Measurements from ENCODE around the gene SCRT2.

SCRT2 gene

DNA sequence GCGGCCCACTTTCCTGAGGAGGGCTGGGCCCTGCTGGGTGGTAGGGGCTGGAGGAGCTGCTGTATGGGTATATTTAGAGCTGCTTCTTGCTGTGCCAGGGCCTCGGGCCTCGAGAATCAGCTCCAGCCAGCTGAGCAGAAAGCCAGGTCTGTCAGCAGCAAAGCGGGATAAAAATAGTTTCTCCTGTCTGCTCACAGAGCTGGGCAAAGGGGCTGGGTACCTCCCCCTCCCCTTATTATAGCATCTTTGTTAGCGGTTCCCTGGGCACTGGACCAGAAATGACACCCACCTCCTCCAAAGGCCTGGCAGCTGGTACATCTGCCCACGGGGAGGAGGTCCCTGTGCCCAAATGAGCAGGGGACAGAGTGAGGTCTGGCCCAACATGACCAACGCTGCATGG lies 6.0 kb downstream of the SCRT2 start:
- DNase-seq: no peak

DNA sequence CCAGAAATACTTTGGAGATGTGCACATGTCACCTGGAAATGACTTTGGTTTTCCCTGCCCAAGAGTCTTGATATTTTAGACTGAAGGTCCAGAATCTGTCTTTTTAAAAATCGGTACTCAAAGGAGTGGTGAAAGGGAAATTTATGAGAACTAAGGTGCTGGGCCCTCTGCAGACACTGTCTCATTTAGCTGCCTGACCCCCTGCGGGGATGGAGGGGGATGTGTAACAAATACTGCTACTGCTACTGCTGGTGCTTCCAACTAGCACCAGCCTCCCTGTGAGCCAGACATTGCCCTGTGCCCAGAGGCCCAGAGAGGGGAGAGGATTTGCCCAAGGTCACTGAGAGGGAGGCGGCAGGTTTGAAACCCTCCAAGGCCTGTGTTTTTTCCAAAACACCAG lies 7.0 kb downstream of the SCRT2 start:
- no peak for DNase-seq

DNA sequence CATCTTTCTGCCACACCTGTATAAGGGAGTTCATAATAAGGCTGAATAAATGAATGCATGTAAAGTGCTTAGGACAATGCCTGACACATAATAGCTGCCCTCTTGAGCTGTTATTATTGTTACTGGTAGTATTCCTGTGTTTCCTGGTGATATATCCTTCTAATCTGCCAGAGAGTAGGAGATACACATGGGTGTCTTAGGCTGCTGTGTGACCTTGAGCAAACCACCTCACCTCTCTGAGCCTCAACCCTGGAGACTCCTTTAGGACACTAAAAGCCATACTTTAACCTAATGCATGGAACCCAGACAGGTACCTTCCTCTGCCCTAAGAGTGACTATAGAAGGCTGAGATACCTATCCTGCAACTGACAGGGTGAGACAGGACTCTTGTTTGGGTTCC lies 7.6 kb downstream of the SCRT2 start:
- no peak for DNase-seq

DNA sequence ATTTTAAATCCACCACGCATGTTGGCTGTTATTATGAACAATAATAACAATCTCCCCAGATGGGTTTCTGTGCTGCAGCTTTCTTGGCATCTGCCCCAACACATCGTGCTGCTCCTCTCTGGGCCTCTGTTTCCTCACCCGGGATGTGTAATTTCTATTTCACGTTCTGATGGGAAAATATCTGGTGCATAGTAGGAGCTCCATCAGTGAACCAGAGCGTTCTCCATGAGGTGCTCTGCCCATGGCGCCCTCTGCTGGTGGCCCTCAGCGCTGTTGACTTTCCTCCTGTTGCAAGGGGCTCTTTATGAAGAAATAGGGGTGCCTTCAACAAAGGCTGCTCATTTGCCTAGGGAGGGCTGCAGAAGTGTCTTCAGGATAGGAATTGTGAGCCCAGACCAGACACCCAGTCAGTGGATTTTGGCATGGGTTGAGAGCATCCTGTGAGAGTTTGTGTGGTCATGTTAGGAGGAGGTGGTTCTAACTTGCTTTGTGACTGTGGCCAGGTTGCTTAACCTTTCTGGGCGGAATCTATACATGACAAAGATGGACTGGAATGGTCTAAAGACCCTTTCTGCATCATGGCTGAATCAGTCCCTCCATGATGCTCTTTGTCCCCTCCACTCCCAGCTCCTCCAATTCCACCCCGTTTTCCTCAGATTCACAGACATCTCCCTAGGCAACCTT lies 8.1 kb downstream of the SCRT2 start:
- DNase-seq: peak; percentile 70 to 77

DNA sequence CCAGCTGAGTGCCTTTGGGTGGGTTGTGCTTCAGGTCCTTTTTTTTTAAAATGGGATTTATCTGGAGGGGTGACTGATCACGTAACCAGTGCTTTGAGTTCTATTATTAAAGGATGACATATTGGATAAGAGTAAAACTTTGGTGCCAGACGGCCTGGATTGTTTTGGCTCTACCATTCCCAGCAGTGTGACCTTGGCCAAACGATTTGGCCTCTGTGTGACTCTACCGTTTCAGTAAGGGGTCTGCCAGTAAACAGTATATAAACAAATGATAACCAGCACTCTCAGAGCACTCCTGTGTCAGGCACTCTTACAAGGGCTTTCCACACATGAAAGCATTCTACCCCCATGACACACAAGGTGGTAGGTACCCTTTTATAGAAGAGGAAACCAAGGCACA lies 8.7 kb downstream of the SCRT2 start:
- no peak for DNase-seq

DNA sequence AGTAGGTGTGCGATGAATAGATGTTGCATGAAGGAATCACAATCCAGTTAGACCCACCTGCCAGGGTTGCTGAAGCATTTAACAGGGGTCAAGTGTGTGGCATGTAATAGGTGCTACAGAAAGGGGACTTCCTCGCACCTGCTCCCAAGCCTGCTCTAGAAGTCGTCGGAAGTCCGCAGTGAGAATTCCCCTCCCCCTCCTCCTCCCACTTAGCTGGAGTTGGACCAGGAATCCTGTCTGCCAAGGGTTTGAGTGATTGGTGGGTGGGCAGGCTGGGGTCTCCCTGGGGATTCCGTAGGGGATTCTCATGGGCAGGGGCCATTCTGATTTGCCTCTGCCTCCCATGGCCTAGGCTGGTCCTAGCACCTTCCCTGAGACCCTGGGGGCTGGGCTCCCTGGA lies 10.3 kb downstream of the SCRT2 start:
- no peak for DNase-seq

DNA sequence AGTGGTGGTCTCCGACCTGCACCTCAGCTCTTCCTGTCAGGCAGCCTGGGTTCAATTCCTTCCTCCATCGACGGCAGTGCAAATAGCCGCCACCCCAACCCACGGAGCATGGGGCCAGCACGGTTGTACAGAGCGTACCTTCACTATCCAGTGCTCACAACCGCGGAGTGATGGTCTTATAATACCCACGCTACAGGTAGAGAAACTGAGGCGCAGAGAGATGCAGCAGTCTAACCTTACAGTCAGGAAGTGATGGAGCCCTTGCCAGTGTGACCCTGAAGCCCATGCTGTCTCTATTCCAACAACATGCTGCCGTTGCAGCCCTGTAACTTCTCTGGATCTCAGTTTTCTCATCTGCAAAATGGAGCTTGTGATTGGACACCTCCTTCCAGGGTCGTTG lies 11.0 kb downstream of the SCRT2 start:
- no peak for DNase-seq

DNA sequence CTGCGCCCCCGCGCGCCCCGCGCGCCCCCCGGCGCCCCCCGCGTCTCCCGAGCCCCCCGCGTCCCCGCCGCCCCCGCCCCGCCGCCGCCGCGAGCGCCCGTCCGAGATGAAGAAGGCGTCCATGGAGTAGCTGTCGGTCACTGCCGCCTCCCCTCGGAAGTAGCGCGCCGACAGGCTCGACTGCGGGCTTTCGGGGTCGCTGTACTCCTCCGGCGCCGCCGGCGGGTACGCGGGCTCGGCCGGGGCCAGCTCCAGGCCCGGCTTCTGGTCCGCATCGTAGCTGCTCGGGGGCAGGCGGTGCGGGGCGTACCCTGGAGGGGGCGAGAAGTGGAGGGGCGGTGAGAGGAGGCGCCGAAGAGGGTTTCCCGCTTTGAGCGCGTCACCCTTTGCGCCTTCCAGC lies 11.5 kb downstream of the SCRT2 start:
- no peak for DNase-seq

DNA sequence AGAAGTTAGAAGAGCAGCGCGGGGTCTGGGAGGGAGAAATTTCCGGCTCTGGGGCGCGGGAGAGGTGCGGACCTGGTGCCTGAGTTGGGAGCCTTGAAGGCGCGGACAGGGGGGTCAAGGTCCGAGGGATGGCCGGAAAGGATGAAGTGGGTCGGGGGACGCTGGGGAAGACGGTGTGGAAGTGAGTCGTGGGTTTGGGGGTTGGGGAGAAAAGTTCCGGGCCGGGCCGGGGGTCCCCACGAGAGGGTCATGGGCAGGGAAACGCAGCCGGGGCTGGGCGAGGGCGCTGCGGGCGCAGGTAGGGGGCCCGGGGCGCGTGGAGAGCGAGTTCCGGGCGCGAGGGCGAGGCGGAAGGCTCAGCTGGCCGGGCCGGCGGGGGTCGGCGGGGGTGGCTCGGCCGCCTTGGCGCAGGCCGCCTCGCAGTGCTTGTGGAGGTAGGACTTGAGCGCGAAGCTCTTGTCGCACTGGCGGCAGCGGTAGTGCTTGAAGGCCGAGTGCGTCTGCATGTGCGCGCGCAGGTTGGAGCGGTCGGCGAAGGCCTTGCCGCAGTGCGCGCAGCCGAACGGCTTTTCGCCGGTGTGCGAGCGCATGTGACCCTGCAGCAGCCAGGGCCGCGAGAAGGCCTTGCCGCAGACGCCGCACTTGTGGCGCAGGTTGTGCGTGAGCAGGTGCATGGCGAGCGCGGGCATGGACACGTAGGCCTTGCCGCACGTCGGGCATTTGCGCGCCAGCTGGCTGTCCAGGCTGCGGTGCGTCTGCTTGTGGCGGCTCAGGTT lies 12.1 kb downstream of the SCRT2 start:
- DNase-seq: peak in 1 of 2 experiments; percentile 19

DNA sequence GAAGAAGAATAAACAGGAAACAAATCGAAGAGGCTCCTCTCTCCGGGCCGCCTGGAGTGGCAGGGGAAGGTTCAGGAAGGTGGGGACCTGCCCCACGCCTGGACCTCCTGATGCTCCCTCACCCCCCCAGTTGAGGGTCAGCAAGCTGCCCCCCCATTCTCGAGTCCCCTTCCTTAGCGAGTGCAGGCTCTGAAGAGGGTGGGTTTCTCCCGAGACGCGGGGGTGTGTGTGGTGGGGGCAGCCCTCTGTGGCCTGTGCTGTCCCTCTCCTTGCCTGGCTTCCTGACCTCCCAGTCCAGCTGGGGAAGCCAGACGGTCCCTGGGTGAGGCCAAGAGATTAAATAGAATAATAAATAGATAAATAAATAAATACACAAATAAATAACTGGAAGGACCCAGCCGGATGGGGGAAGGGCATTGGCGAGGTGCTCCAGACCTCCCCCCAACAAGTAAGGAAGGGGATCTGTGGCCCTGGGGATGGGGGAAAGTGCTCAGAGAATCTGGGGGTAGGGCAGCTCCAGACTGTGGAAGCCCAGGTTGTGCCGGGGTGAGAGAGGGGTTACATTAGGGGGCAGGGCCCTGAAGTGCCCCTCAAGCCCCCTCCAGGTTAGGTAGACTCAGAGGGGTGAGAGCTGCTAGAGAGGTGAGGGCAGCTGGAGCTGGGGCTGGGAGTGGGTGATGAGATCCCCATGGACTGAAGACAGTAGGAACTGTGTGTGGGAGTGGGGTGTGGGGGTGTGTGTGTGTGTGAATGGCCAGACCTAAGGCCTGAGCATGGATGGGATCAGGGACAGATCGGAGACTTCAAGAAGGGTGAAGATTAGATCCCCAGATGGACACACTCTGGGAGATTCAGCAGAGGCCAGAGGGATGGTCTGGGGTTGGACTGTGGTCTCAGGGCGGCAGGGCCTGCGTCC lies 13.1 kb downstream of the SCRT2 start:
- no peak for DNase-seq

DNA sequence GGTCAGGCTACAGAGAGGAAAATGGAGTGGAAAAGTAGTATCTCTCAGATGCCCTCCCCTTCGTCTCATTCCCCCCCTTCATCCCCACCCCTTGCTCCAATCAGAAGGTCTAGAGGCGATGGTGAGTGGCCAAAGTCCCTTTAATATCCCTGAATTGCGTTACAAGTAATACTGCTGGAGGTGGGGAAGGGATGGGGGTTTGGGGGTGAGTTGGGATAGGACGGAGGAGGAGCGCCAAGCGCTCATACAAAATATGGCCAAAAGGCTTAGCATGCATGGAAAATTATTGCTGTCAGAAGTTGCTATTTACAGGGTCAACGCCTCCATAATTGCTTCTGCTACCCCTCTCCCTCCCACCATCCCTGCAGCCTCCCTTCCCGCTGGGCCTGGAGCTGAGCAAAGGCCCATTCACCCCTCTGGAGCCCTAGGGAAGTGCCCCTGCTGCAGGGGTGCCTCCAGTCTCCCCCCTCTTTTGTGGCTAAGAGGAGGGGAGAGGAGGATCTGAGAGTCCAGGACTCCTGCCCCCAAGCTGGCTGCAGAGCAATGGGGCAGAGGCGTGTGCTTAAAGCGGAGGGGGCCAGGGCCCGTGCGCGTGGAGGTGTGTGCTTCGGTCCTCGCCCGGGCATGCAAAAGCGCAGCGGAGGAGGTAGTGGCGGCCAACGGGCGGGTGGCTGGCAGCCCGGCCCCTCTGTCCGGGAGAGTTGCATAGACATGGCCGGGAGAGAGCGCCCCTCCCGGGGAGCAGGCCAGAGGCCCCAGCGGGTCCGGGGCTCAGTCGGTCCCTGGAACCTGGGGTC lies 13.9 kb downstream of the SCRT2 start:
- no peak for DNase-seq

DNA sequence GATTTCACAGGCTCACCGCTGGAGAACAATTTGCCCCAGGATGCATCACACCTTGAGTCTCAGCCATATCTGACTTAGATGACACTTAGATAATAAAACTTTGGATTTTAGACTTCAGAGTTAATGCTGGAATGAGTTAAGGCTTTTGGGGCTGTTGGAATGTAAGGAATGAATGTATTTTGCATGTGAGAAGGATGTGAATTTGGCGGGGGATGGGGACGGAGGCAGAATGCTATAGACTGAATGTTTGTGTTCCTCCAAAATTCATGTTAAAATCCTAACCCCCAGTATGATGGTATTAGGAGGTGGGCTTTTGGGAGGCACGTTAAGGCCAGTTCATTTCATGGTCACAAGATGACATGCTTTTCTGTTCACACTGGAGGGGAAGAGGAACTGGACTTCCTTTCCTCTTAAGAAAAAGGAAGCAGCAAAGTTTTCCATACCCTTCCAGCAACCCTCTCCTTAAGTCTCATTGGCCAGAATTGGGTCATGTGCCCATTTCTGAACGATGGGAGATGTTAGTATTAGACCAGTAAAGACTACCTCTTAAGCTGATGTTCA lies 16.8 kb downstream of the SCRT2 start:
- no peak for DNase-seq

DNA sequence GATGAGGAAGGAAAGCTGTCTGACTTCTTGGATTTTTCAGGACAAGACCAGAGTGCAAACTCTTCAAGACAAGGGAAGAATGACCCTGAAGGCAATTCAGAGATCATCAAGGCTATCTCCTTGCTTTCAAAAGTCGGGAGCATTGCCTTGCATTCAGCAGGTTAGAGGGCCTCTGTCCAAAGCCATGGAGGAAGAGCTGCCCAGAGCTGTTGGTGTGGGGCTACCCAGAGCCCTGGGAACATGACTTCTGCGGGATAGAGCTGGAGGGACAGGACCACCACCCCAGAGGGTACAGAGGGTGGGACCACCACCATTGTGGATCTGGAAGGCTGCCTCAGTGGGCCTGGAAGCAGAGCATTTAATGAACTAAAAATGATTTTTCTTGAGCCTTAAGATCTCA lies 17.4 kb downstream of the SCRT2 start:
- no peak for DNase-seq

DNA sequence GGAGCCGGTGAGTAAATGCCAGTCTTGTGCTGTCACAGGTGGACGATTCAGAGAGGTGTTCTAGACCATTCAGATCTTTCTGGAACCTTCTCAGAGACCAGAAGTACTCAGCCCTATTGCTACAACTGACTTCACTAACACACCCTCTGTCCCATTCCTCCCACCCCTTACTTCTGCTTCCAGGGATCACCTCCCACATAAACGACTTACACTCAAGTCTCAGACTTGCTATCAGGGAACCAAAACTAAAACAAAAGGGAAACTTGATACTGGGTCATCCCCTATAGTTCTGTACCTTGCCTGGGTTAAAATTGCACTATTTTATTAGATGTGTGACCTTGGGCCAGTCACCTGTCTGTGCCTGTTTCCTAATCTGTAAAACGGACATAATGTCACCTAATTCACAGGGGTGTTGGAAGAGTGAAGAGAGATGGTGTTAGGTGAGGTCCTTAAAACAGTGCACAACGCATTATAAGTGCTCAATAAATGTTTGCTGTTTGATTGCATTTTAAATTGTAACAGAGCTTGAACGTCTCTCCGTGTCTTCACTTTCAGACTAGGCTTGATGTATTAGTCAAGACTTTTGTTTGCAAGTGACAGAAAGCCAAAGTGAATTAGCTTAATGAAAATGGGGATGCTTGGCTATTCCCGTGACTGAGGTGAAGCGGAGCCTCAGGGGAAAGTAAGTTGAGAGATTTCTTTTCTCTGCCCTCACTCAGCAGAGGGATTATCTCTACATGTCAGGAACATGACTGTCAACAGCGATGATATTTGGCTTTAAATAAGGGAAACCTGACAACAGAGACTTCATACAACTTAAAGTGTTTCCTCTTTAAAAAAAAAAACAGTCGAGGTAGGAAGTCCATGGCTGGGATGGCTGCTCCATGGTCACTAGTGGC lies 19.6 kb downstream of the SCRT2 start:
- no peak for DNase-seq

DNA sequence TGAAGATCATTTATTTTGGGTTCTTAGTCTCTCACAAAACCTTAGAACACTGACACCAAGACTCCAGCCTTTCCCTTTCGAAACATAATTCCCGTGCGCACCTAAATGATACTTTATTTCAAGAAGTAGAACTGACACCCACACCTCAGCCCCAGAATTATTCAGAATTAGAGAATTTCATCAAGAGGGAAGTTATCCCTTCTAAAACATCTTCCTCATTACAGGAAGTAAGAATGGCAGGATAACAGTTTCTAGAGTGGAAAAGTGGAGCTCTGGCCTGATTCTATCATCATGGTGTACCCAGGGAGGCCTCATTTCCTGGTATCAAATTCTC lies 21.2 kb downstream of the SCRT2 start:
- no peak for DNase-seq

DNA sequence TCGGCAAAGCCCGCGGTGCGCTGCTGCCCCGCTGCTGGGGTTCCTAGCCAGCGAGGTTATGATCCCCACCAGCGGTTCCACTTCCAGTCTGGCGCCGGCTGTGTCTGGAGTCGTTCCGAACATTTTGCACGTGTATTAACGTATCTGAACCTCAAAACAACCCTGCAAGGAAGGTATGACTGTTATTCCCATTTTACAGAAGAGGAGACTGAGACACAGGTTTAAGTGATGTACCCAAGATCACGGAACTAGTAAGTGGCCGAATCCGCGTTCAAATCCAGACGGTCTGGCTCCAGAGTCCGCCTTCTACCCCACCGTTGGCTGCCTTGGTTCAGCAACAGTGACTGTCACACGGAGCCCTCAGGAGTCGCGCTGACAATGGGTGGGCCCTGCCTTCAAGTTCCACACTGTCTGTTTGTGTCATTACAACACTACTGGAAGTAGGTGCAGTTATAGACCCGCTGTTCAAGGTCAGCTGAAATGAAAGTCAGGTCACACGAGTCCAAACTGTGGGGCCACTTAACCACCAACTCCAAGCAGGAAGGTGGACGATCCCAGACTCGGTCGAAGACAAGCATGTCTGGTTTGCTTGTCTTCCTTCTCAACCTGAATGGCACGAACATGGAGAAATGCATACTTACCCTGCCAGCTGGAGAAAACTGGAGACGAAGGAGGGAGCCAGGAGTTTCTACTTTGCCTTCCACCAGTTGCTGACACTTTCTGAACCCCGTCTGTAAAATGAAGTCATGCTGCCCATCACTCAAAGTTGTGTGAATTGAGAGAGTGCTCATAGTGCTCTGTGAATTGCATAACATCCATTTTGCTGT lies 21.8 kb downstream of the SCRT2 start:
- DNase-seq: no peak

DNA sequence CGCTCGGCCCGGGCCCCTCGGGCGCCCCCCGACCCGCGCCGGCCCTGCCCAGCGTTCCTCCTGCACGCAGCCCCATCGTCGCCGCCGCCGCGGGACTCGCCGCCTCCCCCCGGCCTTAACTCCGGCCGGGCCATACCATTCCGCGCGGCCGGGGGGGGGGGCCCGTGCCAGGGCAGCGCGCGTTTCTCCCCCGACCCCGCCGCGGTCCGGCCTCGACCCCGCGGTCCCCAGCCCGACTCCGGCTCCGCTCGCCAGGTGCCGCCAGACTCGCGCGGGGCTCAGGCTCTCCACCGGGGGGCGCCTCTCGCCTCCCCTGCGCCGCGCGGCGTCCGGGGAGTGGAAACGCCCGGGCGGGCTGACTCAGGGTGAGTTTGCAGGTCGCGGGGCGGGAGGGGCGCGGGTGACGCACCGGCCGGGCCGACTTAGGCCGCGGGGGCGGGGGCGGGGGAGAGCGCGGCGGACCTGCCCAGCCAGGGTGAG lies 22.5 kb downstream of the SCRT2 start, which contains the start of gene SRXN1:
SRXN1 (minus strand) TSS at position 91 of the 480 bp plus-strand sequence; CDS start at position 76, 15 bp downstream.
- DNase-seq: peak; percentile 86 to 88

DNA sequence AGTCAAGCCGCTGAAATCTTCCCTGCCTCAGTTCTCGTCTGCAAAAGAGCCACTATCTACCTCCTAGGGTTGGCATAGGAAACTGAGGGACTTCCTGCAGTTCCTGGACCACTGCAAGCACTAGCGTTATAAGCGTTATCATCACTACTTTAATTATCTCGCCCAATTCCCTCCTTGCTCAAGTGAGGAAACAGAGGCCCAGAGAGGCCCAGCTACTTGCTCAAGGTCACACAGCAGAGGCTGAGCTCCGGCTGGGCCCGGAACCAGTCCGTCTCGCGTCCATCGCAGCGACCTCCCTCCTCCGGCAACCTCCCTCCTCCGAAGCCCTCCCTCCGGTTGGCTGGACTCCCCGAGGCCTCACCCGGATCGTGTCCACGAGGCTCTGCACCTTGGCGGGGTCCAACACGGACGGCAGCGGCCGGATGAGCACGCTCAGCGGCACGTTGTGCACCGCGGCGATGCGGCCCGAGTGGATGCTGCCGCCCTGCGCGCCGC lies 22.9 kb downstream of the SCRT2 start:
- no peak for DNase-seq

DNA sequence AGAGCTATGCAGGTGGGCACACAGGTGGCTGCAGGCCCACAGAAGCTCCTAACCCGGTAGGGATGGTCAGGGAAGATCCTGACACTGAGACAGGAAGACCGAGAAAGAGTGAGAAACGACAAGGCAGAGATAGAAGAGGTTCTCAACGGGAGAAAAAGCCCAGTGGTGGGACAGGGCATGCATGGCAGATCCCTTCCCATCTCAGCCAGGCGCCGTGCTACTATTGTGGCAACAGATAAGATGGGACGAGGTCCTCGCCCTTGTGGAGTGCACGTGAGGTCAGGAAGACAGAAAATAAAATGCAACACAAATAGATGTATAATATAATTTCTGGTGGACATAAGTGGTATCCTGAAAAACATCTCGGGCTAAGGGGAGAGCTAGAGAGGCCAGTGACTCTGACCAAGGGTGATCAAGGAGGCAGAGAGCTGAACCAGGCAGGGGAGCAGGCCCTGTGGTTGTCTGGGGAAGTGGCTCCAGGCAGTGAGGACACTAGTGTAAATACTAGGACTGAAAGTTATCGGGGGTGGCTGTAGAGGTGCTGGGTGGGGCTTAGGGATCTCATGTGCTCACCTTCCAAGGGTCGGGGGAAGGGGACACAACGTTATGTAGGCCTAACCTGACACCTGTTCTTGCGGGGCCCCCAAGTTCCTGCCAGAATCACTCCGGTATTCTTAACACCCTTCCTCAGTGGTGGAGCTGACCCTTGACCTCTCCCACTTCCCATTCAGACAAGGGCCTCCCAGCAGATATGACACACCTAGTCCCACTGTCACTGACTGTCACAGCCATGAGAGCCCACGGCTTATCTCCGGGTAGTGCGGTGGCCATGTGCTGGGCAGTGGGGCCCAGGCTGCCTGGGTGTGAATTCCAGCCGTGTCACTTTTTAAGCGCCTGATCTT lies 23.6 kb downstream of the SCRT2 start:
- DNase-seq: peak; percentile 9 to 25
